ENCODE data around the gene TAS1R3. TPM values are rescaled to one million over a fixed set of nuclear protein-coding genes. Genes with fewer than 3 reads are reported as not detected.

Gene TAS1R3
- total RNA-seq, 1 donor from 2014 or later, result 0.42 TPM

- no peak for DNase-seq (ENCODE audit: low spot score)
Measured at GRCh38 chr1:1295154-1295923, 35.7 kb upstream of the TAS1R3 start.

- no peak for DNase-seq (ENCODE audit: low spot score)
Measured at GRCh38 chr1:1296070-1297061, 34.7 kb upstream of the TAS1R3 start.

DNA sequence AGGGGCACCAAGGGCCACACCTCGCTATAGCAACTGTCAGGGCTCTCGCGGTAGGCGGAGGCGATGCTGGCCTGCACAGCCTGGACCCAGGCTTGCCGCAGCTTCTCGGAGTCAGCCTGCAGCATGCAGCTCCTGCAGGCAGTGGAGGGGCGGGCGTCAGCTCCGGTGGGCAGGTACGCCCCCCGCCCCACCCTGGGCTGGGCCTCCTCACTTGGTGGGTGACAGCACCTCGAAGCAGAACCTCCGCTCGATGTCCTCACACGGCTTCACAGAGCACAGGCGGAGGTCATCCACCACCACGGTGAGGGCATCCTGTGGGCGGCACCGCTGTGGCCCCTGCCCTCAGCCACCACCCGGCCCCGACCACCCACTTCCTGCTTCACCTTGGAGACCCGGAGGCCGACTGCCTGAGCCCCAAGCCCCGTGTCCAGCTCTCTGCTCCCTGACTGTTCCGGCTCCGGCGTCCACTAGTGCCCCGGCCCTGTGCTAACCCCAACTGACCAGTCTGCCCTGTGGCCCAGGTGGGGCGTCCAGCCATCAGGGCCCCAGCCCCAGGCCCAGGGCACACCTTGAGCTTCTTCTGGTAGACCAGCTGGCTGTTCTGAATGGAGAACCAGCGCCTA is 33.2 kb upstream of the TAS1R3 start:
- DNase-seq (ENCODE audit: low spot score), result no peak

- DNase-seq (ENCODE audit: low spot score), result no peak
Measured at GRCh38 chr1:1298861-1299685, 32.0 kb upstream of the TAS1R3 start.

DNA sequence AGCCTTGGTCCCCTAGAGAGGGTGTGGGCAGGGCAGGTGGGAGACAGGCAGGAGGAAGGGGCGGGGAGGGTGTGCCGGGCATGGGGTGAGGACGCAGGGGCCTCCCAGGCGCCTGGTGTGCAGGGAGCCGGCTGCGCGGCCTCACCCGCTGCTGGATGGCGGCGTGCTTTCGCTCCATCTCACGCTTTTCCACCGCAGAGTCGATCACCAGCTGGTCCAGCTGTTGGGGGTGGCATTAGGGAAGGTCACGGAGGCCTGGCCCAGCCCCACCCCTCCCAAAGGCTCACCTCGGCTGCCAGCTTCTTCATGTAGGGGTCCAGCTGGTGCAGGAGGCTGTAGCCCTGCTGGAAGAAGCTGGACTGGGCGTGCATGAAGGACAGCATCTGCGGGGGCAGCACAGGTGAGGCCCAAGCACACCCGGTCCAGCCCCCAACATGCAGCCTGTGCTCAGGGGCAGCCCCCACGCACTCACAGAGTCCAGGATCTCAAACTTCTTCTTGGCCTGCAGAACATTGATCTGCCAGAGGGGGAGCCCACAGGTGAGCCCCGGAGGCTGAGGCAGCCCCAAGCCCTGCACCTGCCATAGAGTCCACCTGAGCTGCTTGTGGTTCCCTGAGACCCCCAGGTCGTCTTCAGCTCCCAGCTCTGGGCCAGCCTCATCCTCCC is 31.3 kb upstream of the TAS1R3 start:
- no peak for DNase-seq (ENCODE audit: low spot score)

DNA sequence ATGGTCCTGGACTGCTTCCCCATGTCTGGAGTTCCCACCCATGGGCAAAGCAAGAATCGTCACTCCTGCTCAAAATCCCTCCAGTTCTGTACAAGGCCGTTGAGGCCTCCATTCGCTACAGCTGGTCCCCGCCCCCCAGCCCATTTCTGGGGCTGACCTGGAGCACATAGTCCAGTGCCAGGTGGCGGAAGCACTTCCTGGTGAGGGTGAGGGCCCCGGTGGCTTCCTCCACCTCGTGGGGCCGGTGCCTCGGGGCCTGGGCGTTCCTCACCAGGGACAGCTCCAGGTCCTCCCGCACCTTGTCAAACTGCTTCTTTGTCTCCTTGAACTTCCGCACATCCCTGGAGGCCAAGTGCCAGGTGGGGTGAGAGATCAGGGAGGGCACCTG is 30.7 kb upstream of the TAS1R3 start:
- DNase-seq (ENCODE audit: low spot score), result no peak

GRCh38 chr1:1302006-1302430 is 29.1 kb upstream of the TAS1R3 start:
- DNase-seq (ENCODE audit: low spot score), result no peak

GRCh38 chr1:1302951-1303509 is 28.1 kb upstream of the TAS1R3 start:
- peak; percentile 75 for DNase-seq (ENCODE audit: low spot score)

DNA sequence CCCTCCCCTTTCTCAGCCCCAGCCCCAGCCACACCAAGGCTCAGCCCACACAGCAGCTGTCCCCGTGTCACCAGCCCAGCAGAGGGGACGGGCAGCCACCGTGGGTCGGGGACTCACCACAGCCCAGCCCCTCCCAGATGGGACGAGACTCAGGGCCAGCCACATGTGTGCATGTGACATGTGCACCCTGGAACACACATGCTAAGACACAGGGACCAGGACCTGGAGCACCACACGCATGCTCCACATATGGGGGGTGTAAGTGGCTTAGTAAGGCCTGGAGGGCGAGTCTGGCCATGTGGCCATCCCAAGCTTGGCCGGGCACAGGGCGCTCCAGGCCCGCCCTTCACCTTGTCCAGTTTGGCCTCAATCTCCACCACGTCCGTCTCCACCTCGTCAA is 27.3 kb upstream of the TAS1R3 start:
- no peak for DNase-seq (ENCODE audit: low spot score)

DNA sequence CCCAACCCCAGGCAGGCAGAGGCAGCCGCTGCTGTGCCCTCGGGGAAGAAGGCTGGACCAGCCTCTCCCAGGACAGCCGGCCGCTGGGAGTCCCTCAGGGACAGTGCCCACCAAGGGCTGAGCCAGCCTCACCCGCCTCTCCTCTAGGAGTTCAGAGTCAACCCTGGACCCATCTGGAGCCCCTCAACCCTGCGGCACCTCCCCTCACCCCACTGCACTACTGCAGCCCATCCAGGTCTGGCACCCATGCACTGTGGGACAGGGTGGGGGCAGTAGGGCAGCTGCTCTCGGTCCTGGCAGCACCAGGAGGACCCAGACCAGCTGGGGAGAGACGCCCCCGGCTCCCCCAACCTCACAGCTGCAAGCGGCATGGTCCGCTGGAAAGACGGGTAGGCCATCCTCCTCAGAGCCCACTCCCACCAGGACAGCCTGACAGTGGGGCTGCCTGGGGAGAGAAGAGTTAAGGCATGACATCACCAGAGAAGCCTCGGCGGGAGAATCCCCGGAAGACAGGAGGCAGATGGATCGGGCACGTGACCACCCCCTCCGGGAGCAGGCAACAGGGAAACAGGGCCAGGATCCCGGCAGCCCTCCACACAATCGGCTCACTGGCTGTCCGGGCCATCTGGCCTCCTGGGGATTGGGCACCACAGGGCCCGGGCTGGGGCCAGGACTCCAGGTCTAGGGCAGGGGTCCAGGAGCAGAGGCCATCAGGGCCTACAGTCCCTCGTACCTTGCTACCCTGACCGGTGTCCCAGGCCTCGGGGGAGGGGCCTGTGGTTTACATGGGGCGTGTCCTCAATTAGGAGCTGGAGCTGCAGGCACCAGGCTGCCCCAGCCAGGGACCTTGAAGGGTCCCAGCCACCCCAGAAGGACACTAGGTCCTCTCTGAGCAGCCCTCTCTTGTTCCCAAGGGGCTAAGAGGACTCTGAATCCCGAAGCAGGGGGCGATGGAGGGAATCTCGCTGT is 26.5 kb upstream of the TAS1R3 start:
- DNase-seq (ENCODE audit: low spot score), result peak; percentile 84

DNA sequence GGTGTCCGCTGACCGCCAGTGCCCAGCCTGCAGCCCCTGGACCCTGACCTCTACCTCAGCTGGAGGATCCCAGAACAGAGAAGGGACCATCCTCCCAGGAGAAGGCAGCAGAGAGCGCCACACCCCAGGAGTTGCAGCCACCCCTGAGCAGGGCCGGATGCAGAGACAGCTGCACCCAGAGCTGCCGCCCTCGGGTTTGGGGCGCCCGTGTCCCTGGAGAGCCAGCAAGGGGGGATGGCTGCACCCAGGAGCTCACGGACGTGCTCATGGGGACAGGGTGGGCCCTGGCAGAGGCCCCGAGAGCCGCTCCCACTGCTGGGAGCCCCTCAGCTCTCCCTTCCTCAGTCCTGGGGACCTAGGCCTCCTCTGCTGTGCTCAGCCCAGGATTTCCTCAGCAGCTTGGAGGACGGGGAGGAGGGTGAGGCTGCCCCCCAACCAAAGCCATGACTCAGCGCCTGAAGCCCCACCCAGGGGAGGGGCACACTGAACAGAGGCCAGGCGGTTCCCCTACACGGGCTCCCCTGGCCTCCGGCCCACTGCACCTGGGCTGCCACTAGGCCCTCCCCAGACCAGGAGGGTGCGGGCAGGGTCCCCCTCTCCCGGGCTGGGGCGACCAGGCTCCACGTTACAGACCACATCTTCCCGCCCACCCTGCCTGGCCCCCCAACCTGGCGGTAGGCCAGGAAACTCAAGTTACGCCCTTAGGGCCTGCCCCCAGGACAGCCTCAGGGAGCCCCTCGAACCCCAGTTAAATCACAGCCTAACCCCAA is 25.6 kb upstream of the TAS1R3 start:
- peak; percentile 89 for DNase-seq (ENCODE audit: low spot score)

GRCh38 chr1:1306070-1306660 is 24.9 kb upstream of the TAS1R3 start:
- no peak for DNase-seq (ENCODE audit: low spot score)

GRCh38 chr1:1306661-1307260 is 24.3 kb upstream of the TAS1R3 start:
- no peak for DNase-seq (ENCODE audit: low spot score)

DNA sequence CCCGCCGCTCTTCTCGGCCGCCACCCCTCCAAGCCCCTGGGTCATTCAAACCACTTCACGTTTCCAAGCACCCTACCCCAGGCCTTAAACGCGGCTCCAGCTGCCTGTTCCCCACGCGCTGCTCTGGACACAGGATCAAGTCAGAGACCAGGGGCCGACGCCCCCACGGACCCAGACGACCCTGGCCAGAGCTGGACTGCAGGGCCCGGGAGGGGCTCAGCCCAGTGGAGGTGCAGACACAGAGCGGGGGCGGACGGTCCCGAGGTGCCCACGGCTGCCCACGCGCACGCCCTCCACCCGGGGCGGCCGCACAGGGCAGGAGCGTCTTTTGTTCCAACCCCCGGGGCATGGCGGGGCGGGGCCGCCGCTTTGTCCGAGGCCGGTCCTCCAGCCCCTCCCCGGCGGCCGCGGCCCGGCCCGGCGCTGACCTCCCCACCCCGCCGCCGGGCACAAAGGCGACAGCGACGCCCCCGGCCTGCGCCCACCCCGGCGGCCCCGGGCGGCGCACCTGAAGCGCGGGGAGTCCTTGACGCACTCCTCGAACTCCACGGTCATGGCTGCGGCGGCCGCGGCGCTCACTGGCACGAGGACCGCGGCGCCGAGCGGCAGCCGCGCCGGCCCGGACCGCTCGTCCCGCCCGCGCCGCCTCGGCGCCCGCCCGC is 23.7 kb upstream of the TAS1R3 start:
- no peak for DNase-seq (ENCODE audit: low spot score)

DNA sequence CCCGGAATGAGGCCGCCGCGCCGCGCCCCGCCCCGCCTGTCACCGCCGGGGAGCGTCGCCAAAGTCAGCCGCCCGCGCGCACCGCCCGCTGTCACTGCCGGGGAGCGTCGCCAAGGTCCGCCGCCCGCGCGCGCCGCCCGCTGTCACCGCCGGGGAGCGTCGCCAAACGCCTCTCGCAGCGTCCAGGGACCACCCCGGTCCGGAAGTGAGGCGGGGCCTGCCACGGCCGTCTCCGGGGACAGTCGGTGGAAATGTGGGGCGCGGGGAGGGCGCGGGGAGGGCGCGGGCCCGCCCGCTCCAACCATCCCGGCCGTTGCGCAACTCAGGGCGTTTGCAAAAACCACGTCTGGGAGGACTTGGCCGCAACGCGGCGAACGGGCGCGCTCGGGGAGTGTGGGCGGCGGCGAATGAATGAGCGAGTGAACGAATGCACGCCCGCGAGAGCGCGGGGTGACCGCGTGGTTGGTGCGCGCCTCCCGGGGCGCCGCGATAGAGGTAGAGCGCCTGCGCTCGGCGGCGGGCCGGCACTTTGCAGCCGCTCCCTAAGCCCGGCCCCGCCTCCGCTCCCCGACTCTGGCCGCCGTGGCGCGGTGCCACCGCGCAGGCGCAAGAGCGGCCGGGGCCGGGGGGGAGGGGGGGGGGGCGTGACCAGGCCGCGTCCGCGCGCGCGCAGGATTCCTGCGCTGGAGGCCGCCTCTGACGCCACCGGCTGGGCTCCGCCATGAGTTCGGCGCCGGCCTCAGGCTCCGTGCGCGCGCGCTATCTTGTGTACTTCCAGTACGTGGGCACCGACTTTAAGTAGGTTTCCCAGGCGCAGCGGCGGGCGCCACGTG is 22.9 kb upstream of the TAS1R3 start, which contains the start of the genes ACAP3 and PUSL1:
Gene ACAP3 (minus strand): TSS at position 8 of the 833 bp plus-strand sequence. CDS start 115 bp downstream, outside the sequence.
Gene PUSL1 (plus strand): TSS at position 675 of the 833 bp plus-strand sequence. CDS start 47 bp downstream, at position 722.
- peak; percentile 91 for DNase-seq (ENCODE audit: low spot score)

DNA sequence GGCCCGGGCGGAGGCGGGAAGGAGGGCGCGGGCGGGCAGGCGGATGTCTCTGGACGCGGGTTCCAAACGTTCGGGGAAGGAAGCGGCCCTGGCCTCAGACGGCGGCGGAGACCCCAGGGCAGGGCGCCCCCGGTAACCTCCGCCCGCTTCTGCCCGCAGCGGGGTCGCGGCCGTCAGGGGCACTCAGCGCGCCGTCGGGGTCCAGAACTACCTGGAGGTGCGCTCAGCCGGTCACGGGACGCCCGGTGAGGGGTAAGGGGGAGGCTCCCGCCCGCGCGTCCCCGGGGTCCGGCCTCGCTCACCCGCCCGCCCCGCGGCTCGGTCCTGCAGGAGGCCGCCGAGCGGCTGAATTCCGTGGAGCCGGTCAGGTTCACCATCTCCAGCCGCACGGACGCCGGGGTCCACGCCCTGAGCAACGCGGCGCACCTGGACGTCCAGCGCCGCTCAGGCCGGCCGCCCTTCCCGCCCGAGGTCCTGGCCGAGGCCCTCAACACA is 22.3 kb upstream of the TAS1R3 start:
- no peak for DNase-seq (ENCODE audit: low spot score)
